HCT116 (cell line): ENCODE data around the gene ZFP36. TPM values are rescaled to one million over a fixed set of nuclear protein-coding genes. Genes with fewer than 3 reads are reported as not detected.
"Not testable (repeated sequence)": the region's sequence is repeated elsewhere in the genome, so short reads cannot be mapped to it uniquely, and the experiment has no call there.

Experiments used
- ATAC-seq: fragments of 200-7000 bp; cut with Tn5 transposase; 2 replicates; pipeline ENCODE4 v1.9.1; 2020; ENCODE audit warnings: mild to moderate bottlenecking, moderate library complexity
- BruUV-seq: library from RNA; stranded (reverse); fragments of 400-500 nt; replicated peaks from 2 replicates; lab custom pipeline; 2021; lab: Mats Ljungman, UMichigan
- CTCF ChIA-PET: fragments of 300-600 bp; sonication (Branson Sonifier 250); formaldehyde crosslinking; loops from one replicate; lab custom pipeline; 2021; ENCODE audit warnings: antibody characterized with exemption; lab: Charles Lee
- POLR2A ChIA-PET: fragments of 300-600, 350-600 bp; sonication (Branson Sonifier 250); formaldehyde crosslinking; loops from one replicate; lab custom pipeline; 2021; ENCODE audit warnings: antibody characterized with exemption; lab: Charles Lee
- RAD21 ChIA-PET, 2 experiments: fragments of 300-600 bp; sonication (Branson Sonifier 250); formaldehyde crosslinking; loops; one replicate each; lab custom pipeline; 2023; ENCODE audit warnings: low total read pairs in 2 of 2; ENCODE audit not compliant: uncharacterized antibody in 2 of 2, unreplicated experiment in 2 of 2, low non-redundant PET in 1 of 2; lab: Charles Lee
- DNase-seq: peaks from one replicate; pipeline ENCODE4 v3.0.0-alpha.2; 2010; ENCODE audit warnings: low read depth, low spot score
- H2AFZ ChIP-seq: fragments of 200-600 bp; shearing (Covaris generic), sonication (generic); 2 replicates; pipeline ENCODE4 v1.6.1; 2017; ENCODE audit warnings: low read depth, mixed run types, mixed read lengths, antibody characterized with exemption, low read length; ENCODE audit not compliant: poor library complexity, severe bottlenecking
- H3K27ac ChIP-seq: 2 replicates; pipeline ENCODE4 v1.5.1; 2012; ENCODE audit warnings: low read depth, low read length
- H3K27me3 ChIP-seq: fragments of 200-600 bp; sonication (generic); 2 replicates; pipeline ENCODE4 v1.6.1; 2016; ENCODE audit warnings: mixed run types, low read length, mixed read lengths; ENCODE audit not compliant: insufficient read depth
- H3K36me3 ChIP-seq, 2 experiments: fragments of 200-500 bp in 1 of 2; fragments of 200-600 bp in 1 of 2; sonication (Bioruptor generic) in 1 of 2; sonication (generic) in 1 of 2; 2 replicates each; pipeline versions ENCODE4 v1.5.1 to v1.6.1; 2014 to 2016; ENCODE audit warnings: low read length in 2 of 2, inconsistent platforms in 1 of 2, mixed read lengths in 1 of 2, mixed run types in 1 of 2; ENCODE audit not compliant: insufficient read depth in 2 of 2, control insufficient read depth in 1 of 2
- H3K4me1 ChIP-seq, 2 experiments: fragments of 200-600 bp in 1 of 2; sonication (generic) in 1 of 2; 2 replicates each; pipeline versions ENCODE4 v1.5.1 to v1.6.1; 2012 to 2017; ENCODE audit warnings: low read length in 2 of 2, inconsistent platforms in 1 of 2, mild to moderate bottlenecking in 1 of 2, mixed read lengths in 1 of 2, mixed run types in 1 of 2, moderate library complexity in 1 of 2; ENCODE audit not compliant: insufficient read depth in 2 of 2, control insufficient read depth in 1 of 2
- H3K4me2 ChIP-seq: fragments of 200-600 bp; sonication (generic); 2 replicates; pipeline ENCODE4 v1.6.1; 2017; ENCODE audit warnings: mixed run types, low read length, mixed read lengths
- H3K4me3 ChIP-seq, 2 experiments: fragments of 200-600 bp in 1 of 2; sonication (generic) in 1 of 2; replicated peaks in 1 of 2; 2 replicates each; pipeline ENCODE4 v1.5.1; 2011 to 2016; ENCODE audit warnings: low read length in 2 of 2, control low read depth in 1 of 2, low read depth in 1 of 2, mild to moderate bottlenecking in 1 of 2, mixed read lengths in 1 of 2, mixed run types in 1 of 2
- H3K79me2 ChIP-seq: fragments of 200-600 bp; sonication (generic); 2 replicates; pipeline ENCODE4 v1.6.1; 2017; ENCODE audit warnings: mild to moderate bottlenecking, mixed run types, low read length, moderate library complexity, mixed read lengths; ENCODE audit not compliant: insufficient read depth
- H3K9ac ChIP-seq: fragments of 200-600 bp; sonication (generic); 2 replicates; pipeline ENCODE4 v1.6.1; 2016; ENCODE audit warnings: low read length, mixed read lengths
- H3K9me2 ChIP-seq: fragments of 200-600 bp; sonication (generic), shearing (Covaris generic); 2 replicates; pipeline ENCODE4 v1.6.1; 2017; ENCODE audit warnings: mixed run types, mild to moderate bottlenecking, moderate library complexity; ENCODE audit not compliant: insufficient read depth
- H3K9me3 ChIP-seq, 2 experiments: fragments of 200-500 bp in 1 of 2; fragments of 200-600 bp in 1 of 2; sonication (Bioruptor generic) in 1 of 2; sonication (generic) in 1 of 2; 2 replicates each; pipeline ENCODE4 v1.6.1; 2014 to 2017; ENCODE audit warnings: low read length in 2 of 2, mixed read lengths in 2 of 2, inconsistent platforms in 1 of 2, low read depth in 1 of 2, mild to moderate bottlenecking in 1 of 2, mixed run types in 1 of 2, moderate library complexity in 1 of 2; ENCODE audit not compliant: control insufficient read depth in 1 of 2, insufficient read depth in 1 of 2
- H4K20me1 ChIP-seq: fragments of 200-600 bp; sonication (generic), shearing (Covaris generic); 2 replicates; pipeline ENCODE4 v1.6.1; 2017; ENCODE audit warnings: mixed run types, mild to moderate bottlenecking, moderate library complexity; ENCODE audit not compliant: insufficient read depth
- ATF3 ChIP-seq: IDR thresholded peaks from 2 replicates; pipeline ENCODE4 v1.6.1; 2012
- CEBPB ChIP-seq: IDR thresholded peaks from 2 replicates; pipeline ENCODE4 v1.6.1; 2012; ENCODE audit warnings: low read depth
- SIN3A ChIP-seq: IDR thresholded peaks from 2 replicates; pipeline ENCODE4 v1.6.1; 2012; ENCODE audit warnings: low read depth
- TCF7L2 ChIP-seq: IDR thresholded peaks from 2 replicates; pipeline ENCODE4 v1.7.0; 2011; ENCODE audit warnings: borderline replicate concordance, inconsistent platforms; ENCODE audit not compliant: insufficient read depth, insufficient read length; ENCODE audit errors: extremely low read depth
- ZNF274 ChIP-seq: fragments of 200-500 bp; sonication (Bioruptor generic); IDR thresholded peaks from 2 replicates; pipeline ENCODE4 v1.6.1; 2014; ENCODE audit warnings: mild to moderate bottlenecking, low read depth, low read length, inconsistent platforms
- intact Hi-C: fragments of 100-400 bp; cut with micrococcal nuclease; formaldehyde crosslinking; loops from 2 replicates; pipeline ENCODE4 v1.10.0; 2022
- total RNA-seq: library from RNA; stranded (reverse); gene quantifications from one replicate; pipeline ENCODE4 v1.2.1, GENCODE V29; 2021; ENCODE audit not compliant: unreplicated experiment

The ZFP36 gene
- total RNA-seq, 1 experiment from 2014 or later = 131 TPM

- H3K79me2 ChIP-seq, H3K9me2 ChIP-seq, BruUV-seq, H3K4me3 ChIP-seq, intact Hi-C loops, H2AFZ ChIP-seq, CTCF ChIA-PET, H4K20me1 ChIP-seq, H3K27ac ChIP-seq, H3K9me3 ChIP-seq, H3K9ac ChIP-seq, H3K4me1 ChIP-seq, POLR2A ChIA-PET, DNase-seq, H3K4me2 ChIP-seq, ATAC-seq, H3K27me3 ChIP-seq, RAD21 ChIA-PET: not testable (repeated sequence)
- H3K36me3 ChIP-seq = peaks cover 51 to 60% of the 10 kb centered on the region in 2 experiments; a peak in 3 of 4 replicates
These were observed 27.3 kb upstream of the ZFP36 start for GRCh38 chr19:39379366-39379765.

GRCh38 chr19:39379865-39380396 is 26.7 kb upstream of the ZFP36 start:
- no peaks in the 10 kb centered on the region for H3K27me3 ChIP-seq
- no peak overlapping the region for H2AFZ ChIP-seq
- intact Hi-C loops = no loop called here
- peaks cover 51 to 64% of the 10 kb centered on the region in 2 experiments; a peak in 3 of 4 replicates for H3K36me3 ChIP-seq
- ChIA-PET POLR2A (interaction anchor here (0.6 kb wide), 1 partner anchor 13 kb away, joined by 3 read pairs; no protein-coding TSS in a partner anchor), RAD21 (no interaction called here), CTCF (no interaction called here)
- no peaks in the 10 kb centered on the region for H4K20me1 ChIP-seq
- no peaks in the 10 kb centered on the region for H3K79me2 ChIP-seq
- BruUV-seq = no TSS peak
- TF ChIP-seq SIN3A (no peak), ZNF274 (no peak), ATF3 (no peak), TCF7L2 (no peak), CEBPB (no peak)
- DNase-seq (no peak), ATAC-seq (no peak)
- no peaks in the 10 kb centered on the region for H3K9me3 ChIP-seq
- H3K4me2 ChIP-seq = no peak overlapping the region
- no peak overlapping the region for H3K9ac ChIP-seq
- no peak overlapping the region for H3K27ac ChIP-seq
- no peak overlapping the region for H3K4me3 ChIP-seq
- H3K4me1 ChIP-seq = no peaks in the 10 kb centered on the region
- H3K9me2 ChIP-seq = no peaks in the 10 kb centered on the region
